ENCODE data around the gene CCDC106. TPM values are rescaled to one million over a fixed set of nuclear protein-coding genes. Genes with fewer than 3 reads are reported as not detected.
A peak's percentile ranks its signal among the peaks of the same experiment; 100 is the strongest.

Gene CCDC106
- total and polyA plus RNA-seq, 8 donors: 9.7 to 16.8 (median 14.7) TPM

- intact Hi-C loops (cut with DNase I): no loop called here
- Histone ChIP-seq H3K4me1 (peaks cover 17 to 84% of the 10 kb centered on the region in 2 donors), H3K27me3 (peaks cover 0 to 13% of the 10 kb centered on the region in 2 donors), H3K9me3 (no peaks in the 10 kb centered on the region), H3K27ac (peak overlapping the region; percentile 85 to 92), H3K4me3 (peak overlapping the region; percentile 74 to 81), H3K36me3 (peaks cover 0 to 5% of the 10 kb centered on the region in 2 donors)
- peak; percentile 37 for TF ChIP-seq CTCF (IDR thresholded peaks at IDR 0.05)
- ATAC-seq (peak; percentile 47), DNase-seq (peak in 3 of 4 donors; percentile 77 to 91 (median 77))
Measured at GRCh38 chr19:55640043-55640576, 7.9 kb upstream of the CCDC106 start.

- Histone ChIP-seq H3K27me3 (peaks cover 0 to 13% of the 10 kb centered on the region in 2 donors), H3K9me3 (no peaks in the 10 kb centered on the region), H3K36me3 (peaks cover 0 to 12% of the 10 kb centered on the region in 2 donors), H3K4me1 (peaks cover 14 to 81% of the 10 kb centered on the region in 2 donors), H3K4me3 (peak within 1 kb of the TSS; percentile 74 to 81), H3K27ac (peak within 1 kb of the TSS; percentile 85 to 92)
- peak; percentile 61 to 92 (median 75) for DNase-seq
- TF ChIP-seq CTCF (IDR thresholded peaks at IDR 0.05): no peak
- intact Hi-C loops (cut with DNase I): no loop called here
- ATAC-seq: peak; percentile 71
Measured at GRCh38 chr19:55640577-55641425, 7.2 kb upstream of the CCDC106 start, which contains the start of gene ZNF580. ZNF580 (plus strand) TSS chr19:55641002; CDS start chr19:55642509, 1,507 bp downstream.

GRCh38 chr19:55641426-55642152, 6.4 kb upstream of the CCDC106 start:
- intact Hi-C loops (cut with DNase I): no loop called here
- no peaks in the 10 kb centered on the region for H3K9me3 ChIP-seq
- peak overlapping the region; percentile 85 to 92 for H3K27ac ChIP-seq
- peaks cover 9 to 74% of the 10 kb centered on the region in 2 donors for H3K4me1 ChIP-seq
- H3K27me3 ChIP-seq: peaks cover 0 to 13% of the 10 kb centered on the region in 2 donors
- peaks cover 0 to 12% of the 10 kb centered on the region in 2 donors for H3K36me3 ChIP-seq
- no peak for TF ChIP-seq CTCF (IDR thresholded peaks at IDR 0.05)
- DNase-seq (peak in 1 of 4 donors; percentile 21), ATAC-seq (peak; percentile 0)
- peak overlapping the region; percentile 74 to 81 for H3K4me3 ChIP-seq

GRCh38 chr19:55642153-55643002, 5.6 kb upstream of the CCDC106 start:
- Histone ChIP-seq H3K36me3 (peaks cover 0 to 12% of the 10 kb centered on the region in 2 donors), H3K4me1 (peaks cover 13 to 74% of the 10 kb centered on the region in 2 donors), H3K27ac (peak overlapping the region; percentile 85 to 92), H3K9me3 (no peaks in the 10 kb centered on the region), H3K4me3 (peak overlapping the region; percentile 74 to 81), H3K27me3 (peaks cover 0 to 13% of the 10 kb centered on the region in 2 donors)
- intact Hi-C loops (cut with DNase I): no loop called here
- ATAC-seq: peak; percentile 2
- no peak for TF ChIP-seq CTCF (IDR thresholded peaks at IDR 0.05)
- peak in 1 of 4 donors; percentile 81 for DNase-seq

All from left lung (tissue), 10 donors.